SW480 (cell line): ENCODE data around the gene CALCR.

Experiments
- DNase-seq: peaks from one replicate; pipeline ENCODE4 v3.0.0-alpha.2; 2016; ENCODE audit warnings: low spot score

The CALCR gene

DNA sequence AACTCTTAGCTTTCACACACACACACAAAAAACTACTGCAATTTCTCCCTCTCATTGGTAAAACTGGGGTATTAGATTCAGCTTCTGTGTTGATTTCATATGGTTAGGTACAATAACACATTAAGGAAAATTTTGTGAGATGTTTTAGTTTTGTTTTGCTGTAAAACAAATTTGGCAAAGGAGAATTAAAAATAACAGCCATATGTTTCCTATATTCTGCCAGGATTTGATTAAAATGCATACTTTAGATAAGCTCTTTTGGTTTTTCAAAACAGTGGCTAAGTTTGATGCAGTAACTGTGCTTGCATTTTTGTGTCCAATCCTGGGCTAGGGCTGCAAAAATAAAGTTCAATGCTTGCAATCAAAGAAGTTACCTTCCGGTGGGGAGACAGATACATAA, 126.3 kb downstream of the CALCR start:
- DNase-seq, result no peak

DNA sequence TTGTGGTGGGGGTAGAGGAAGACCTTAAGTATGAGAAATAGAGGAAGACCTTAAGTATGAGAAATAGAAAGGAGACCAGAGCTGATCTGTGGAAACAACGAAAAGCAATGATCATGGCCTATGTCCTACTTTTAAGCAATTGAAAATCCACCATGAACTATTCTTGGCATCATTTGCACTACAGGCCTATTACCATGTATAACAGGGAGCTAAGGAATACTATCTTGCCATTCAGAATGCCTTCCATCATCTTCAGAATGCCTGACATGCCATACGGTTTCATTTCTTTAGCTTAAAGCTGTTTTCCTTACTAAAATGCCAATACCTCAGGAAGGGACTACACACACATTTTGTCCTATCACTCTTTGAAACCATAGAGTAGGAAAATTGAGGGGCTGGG, 127.0 kb downstream of the CALCR start:
- DNase-seq, result no peak

DNA sequence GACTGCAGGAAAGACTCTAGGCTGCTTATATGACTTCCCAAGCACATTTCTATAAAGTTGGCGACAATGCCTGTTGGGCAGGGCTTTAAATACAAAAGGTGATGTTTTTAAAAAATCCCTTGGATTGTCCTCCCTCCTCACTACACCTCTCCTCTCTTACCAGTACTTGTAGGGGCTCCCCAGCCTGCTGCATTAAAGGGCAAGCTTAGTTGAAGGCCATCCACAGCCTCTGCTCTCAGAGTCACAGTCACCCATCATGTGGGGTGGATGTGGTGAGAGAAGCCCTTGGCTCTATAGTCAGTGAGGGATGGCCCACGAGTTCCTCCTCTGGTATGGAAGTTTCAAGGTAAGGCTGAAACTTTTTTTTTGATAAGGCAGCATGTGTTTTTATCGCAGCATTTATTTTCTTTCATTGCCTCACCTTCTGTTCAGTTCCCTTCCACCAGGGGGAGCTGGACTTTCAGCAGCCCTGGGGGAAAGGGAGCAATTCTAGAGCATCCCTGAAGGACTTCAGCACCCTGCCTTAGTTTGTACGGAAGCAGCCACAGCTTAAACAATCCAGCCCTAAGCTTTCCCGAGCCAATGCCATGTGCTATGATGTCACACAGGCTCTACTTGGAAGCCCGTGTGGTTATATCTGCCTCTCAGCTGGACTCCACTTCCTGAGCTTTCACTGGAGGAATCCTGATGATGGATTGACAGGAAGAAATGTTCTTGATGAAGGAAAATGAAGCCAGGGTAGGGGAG, 131.9 kb downstream of the CALCR start:
- DNase-seq, result peak; percentile 73

DNA sequence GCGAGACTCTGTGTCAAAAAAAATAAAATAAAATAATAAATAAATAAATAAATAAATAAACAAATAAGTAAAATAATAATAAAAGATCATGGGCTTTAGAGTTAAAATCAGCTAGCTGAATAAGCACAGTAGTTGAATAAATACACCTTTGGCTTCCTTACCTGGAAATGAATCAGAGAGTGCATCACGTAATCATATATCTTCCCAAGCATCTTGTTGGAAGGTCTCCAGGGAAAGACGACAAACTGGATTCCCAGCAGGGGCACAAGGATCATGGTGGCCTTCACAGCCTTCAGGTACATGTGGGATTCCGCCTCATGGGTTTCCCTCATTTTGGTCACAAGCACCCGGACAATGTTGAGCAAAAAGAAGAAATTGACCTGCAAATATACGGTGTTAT, 138.7 kb downstream of the CALCR start:
- no peak for DNase-seq

DNA sequence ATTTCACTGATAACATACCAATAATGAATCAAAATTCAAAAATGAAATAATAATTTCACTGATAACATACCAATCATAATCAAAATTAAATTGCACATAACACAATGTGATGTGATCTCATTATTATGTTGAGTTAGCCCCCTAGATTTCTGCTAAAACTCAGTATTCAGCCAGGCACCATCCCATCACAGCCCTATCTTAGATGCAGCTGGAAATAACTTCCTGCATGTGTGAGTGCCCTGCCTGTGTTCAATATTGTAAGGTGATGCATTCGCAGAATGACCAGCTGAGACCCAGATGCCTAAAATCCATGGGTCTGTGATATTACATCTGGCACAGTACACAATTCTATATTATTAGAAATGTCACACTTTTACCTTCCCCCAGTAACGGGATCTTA, 142.4 kb downstream of the CALCR start:
- no peak for DNase-seq

DNA sequence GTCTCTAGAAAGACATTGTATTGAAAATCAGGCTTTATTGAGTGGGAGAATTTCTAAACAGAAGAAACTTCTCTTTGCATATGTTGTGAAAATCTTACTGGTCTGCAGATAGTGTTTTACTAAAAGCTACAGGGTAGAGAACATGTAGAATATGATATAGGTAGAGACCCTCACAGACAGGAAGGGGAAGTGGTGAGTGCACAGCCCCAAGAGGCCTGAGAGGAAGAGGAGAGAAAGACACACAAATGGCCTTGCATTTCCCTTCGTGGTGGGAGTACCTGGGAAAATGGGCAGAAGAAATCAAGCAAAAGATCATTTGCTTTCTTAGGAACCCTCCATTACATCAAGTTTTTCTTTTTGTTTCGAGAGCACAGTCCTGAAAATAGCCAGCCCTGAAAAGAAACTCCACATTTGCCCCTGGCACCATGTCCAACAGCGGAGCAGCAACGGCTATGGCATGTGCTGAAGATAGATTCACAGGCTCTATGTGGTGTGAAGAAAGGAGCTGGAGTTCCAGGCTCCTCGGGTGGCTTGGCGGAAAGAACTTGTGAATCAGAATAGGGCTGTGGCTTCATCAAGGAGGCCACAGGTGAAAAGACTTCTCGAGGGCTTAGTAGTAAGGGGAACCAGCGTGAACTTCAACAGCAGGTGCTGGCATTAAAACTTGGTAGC, 143.5 kb downstream of the CALCR start:
- no peak for DNase-seq

DNA sequence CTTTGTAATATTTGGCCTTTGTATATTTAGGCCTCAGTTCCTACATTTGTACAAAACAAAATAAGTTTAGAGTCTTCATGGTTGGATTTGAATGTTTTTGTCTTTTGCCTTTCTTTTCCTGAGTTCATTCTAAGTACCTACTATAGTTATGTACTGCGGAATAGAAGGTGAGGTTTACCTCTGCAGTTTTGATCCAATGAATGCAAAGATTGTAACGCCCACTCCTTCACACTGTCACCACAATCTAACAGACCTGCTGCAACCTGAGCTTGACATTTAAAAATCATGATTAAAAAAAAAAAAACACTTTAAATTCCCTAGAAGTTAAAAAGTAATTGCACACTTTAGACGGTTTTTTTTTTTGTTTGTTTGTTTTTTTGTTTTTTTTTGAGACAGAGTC, 145.0 kb downstream of the CALCR start:
- no peak for DNase-seq

DNA sequence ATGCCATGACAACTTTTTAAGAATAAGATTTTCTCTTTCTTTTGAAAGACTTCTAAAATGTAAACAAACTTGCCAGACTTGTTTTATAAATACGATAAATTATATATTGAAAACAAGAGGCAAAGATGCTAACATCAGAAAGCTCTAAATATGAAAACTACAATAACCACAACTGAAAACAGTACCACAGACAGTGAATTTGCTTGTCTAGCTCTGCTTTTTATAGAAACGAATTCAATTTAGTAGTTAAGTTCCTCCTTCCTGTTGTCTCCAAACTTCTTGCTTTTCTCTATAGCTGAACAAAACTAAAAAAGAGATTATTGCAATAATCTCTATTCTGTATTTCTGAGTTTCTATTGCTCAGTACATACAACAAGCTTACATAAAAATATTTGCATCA, 147.4 kb downstream of the CALCR start:
- DNase-seq, result no peak

DNA sequence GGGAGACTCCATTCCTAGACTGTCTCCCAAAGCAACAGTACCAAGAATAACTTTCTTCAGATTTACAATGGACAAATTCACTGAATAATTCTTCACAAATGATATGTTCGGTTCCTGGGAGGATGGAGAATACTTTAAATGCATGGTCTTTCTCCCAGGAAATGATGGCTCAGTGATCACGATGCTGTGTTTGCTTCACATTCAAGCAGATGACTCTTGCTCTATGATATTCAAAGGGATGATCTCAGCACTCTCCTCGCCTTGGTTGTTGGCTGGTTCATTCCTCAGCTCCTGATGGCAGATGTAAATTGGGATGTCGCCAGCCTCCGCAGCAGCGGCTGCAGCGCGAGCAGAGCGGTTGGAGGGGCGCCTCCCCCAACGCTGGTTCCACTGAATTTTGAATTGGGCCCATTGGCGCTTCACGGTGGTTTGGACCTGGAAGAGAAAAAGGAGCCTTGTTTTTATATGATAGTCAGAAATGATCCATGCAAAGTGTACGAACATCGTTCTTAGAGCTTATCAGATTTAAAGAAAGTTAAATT, 148.3 kb downstream of the CALCR start:
- no peak for DNase-seq

DNA sequence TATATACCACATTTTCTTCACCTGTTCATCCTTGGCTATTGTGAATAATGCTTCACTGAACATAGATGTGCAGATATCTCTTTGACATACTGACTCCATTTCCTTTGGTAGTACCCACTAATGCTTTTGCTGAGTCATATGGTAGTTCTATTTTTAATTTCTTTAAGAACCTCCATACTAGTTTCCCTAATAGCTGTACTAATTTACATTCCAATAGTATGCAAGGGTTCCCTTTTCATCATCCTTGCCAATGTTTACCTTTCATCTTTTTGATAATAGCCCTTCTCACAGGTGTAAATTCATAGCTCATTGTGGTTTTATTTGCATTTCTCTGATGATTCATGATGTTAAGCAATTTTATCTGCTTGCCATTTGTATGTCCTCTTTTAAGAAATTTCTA, 159.9 kb downstream of the CALCR start:
- DNase-seq, result peak; percentile 97

DNA sequence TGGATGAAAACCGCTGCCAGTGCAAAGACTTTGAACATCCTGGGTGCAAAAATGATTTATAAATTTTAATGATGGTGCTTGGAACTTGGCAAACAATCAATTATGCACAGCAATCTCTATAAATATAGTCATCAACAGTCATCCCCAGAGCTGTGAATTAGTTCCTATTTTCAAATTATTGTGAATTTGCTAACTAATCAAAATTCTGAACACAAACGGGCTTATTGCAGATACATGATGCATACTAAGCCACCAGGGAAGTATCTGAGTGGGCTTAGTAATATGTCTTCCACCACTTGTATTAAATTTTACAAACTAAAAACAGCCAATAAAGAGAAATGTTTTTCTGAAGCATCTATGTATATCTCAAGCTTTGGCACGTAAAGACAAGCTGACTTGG, 165.2 kb downstream of the CALCR start:
- DNase-seq, result no peak

DNA sequence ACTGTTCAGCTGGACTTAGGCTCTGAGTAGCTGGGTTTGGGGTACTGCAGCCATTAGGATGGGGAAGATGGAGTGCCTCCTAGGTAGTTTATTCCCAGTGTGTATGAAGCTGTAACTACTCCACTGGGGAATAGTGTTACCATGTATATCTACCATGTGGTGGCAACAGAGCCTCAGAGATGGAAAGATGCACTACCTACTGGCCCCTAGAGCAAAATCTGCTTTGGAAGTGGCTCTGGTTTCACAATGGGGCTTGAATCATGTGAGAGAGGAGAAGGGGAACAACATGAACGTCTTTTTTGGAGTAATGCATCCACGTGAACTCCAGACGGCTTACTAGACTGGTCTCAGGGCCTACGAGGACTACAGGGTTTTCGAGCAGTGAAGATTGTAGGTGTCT, 167.3 kb downstream of the CALCR start:
- DNase-seq, result no peak

DNA sequence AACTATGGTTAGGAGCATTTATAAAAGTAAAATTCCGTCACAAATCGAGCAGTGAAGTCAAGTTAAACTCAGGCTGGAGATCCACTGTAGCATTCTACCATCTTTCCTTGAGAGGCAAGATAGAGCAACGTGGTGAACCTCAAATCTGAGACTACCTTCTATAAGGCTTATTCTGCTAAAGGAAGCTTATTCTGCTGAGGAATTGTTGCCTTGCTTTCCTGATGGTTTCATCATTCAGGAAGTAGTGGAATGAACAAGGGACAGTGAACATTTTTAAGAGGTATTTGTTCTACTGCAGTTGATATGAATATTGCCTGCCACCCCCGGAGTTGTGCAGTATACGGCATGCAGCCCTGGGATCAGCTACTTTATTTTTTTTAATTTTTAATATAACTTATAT, 171.6 kb downstream of the CALCR start:
- DNase-seq, result no peak

DNA sequence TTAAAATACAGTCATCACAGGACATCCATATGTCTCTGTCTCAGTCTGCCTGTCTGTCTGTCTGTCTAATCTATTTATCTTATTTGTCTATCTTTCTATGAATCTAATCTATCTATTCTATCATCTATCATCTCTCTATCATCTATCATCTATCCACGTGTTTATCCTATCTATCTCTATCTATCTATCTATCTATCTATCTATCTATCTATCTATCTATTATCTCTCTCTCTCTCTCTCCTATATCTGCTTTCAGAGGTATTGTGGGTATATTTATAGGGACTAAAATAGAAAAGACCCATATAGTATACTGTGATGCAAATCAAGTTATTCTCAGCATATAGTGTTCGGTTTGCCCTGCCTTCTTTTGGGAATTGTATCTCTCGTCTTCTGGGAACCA, 174.9 kb downstream of the CALCR start:
- DNase-seq, result no peak

DNA sequence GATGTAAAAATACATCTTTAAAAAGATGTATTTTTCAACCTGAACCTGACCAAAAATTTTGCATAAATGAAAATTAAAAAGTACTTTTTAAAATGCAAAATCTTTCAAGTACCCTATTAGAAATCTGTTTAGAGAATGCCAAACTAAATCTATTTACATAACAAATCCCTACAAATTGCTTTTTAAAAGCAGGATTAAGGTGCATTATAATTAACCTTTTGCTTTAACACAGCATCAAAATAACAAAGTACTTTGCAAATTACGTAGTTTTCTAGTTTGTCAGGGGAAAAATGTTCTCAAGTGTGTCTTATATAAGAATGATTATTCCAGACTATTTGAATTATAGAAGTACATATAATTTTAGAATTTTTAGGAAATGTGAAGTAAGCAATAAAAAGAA, 181.5 kb downstream of the CALCR start:
- DNase-seq, result no peak

DNA sequence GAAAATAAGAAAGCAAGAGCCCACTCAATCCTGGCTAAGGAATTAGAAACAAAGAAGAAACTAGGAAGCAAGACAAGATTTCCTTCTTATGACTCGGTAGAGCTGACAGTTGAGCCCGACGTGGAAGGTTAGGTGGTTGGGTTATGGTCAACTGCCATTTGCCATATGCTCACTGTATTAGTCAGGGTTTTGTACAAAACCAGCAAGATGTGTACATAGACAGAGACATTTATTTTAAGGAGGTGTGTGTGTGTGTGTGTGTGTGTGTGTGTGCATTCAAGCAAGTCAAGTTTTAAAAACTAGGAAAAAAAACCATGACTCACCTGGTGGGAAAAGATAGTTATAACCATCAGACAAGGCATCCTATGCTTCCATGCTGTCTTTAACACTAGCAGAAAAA, 183.9 kb downstream of the CALCR start:
- no peak for DNase-seq

DNA sequence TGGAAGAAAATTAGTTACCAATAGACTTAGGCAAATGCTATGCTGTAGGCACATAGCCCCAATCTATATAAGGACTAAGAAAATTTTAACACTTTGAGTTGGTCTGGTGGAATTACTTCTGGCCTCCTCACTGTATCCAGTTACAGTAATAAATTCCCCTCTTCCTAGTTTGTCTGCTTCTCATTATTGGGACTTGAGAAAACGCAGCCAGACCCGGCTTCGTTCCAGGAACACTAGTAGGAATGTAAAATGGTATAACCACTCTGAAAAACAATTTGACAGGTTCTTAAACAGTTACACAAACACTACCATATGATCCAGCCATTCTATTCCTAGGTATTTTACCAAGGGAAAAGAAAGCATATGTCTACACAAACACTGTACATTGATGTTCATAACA, 192.2 kb downstream of the CALCR start:
- DNase-seq, result no peak

DNA sequence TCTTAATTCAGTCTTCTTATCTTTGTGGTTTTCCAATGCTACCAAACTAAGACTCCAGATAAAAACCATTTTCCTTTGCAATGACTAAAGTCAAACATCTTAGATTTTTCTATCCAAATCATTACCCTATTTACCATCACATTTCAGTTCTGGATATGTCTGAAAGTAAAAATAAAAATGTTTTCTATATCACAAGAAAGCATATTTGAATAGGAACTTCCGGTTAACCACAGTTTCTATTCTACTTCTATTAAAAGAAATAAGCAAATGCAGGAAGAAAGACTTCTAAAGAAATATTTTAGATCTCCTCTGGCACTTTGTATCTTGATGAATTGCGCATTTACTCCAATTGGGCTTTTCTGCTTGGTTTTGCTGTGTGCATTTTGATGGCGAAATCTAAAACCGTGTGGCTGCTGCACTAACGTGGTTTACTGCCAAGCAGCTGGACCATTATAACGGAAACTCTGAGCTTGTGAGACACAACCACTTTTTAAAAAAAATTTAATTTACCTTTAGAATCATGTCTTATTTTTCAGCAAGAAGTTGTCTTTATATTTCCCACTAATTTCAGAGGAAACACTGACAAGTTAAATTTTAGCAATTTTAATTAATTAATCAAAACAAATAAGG, 196.3 kb downstream of the CALCR start:
- no peak for DNase-seq

DNA sequence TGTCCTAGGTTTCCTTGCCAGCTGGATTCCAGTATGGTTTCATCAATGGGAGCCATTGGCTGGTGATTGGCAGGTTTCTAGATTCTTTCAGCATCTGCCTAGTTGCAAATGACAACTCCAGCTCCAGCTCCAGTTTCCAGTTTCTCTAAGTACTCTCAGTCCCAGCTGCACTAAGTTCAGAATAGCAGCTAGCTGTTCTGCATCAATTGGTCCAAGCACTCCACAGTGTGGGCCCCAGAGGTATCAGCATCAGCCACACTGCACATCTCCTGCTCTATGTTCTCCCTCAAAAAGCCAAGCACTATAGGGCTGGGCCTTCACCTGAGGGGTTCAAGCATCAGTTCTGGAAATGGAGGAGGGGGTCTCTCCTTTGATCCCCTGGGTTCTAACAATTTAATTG, 198.9 kb downstream of the CALCR start:
- no peak for DNase-seq
